OCI-LY7 (cell line): ENCODE results near the gene PASD1.

Source experiments
- EZH2phosphoT487 ChIP-seq: fragments of 200-600 bp; sonication (generic); IDR thresholded peaks from 2 replicates; pipeline ENCODE4 v1.6.1; 2018; ENCODE audit warnings: low read depth, borderline replicate concordance, mild to moderate bottlenecking, mixed run types, antibody characterized with exemption, low read length, moderate library complexity, mixed read lengths
- TF ChIP-seq, protein P1 (sequence below): fragments of 200-600 bp; sonication (generic); conservative IDR thresholded peaks from 2 replicates; pipeline ENCODE4 v1.5.1; 2014; ENCODE audit warnings: mild to moderate bottlenecking, antibody characterized with exemption, low read length, moderate library complexity, mixed read lengths

DNA sequence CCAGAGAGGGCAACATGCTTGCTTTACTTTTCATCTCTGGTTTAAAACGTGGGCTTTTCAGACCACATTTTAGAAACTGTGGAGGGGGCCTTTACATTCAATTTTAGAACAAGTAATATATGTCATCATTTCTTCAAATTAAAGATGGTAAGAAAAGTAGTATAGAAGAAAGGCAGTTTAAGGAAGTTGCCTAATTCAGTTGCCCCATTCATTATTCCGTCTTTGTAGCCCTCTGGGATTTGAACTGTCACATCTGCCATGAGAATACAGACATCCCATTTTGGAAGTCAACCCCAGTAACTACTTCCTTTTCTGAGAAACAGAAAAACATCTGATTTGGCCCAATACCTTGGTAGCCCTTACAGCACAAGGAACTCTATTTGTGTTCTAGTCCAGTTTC, 61.2 kb downstream of the PASD1 start:
- TF ChIP-seq, protein P1, sequence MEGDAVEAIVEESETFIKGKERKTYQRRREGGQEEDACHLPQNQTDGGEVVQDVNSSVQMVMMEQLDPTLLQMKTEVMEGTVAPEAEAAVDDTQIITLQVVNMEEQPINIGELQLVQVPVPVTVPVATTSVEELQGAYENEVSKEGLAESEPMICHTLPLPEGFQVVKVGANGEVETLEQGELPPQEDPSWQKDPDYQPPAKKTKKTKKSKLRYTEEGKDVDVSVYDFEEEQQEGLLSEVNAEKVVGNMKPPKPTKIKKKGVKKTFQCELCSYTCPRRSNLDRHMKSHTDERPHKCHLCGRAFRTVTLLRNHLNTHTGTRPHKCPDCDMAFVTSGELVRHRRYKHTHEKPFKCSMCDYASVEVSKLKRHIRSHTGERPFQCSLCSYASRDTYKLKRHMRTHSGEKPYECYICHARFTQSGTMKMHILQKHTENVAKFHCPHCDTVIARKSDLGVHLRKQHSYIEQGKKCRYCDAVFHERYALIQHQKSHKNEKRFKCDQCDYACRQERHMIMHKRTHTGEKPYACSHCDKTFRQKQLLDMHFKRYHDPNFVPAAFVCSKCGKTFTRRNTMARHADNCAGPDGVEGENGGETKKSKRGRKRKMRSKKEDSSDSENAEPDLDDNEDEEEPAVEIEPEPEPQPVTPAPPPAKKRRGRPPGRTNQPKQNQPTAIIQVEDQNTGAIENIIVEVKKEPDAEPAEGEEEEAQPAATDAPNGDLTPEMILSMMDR = no peak
- TF ChIP-seq EZH2phosphoT487 = no peak
